Measurements from ENCODE around the gene PPP2R3A. TPM values are rescaled to one million over a fixed set of nuclear protein-coding genes. Genes with fewer than 3 reads are reported as not detected.

Gene PPP2R3A
- total and polyA plus RNA-seq, 8 donors, result 8.1 to 18.0 (median 14.1) TPM

DNA sequence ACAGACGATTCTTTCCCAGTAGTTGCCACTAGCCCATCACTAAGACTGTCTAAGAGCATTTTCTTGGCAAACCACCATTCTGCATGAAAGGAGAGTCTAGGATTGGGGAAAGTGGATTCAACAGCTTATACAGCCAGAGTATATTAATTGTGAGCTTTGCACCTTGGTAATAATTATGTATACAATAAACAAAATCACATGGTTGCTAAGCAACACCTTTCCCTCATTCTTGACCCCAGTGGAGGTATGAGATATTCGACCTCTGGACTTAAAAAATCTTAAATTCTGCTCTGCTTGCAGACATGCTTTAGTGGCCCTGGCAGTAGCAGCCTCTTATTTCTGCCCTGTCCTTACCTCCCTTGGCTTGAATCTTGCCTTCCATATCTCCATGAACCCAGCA lies 73.1 kb downstream of the PPP2R3A start:
- intact Hi-C loops (cut with DNase I), result no loop called here
- Histone ChIP-seq H3K36me3 (no peaks in the 10 kb centered on the region), H3K27ac (no peak overlapping the region), H3K9me3 (no peaks in the 10 kb centered on the region), H3K4me1 (no peaks in the 10 kb centered on the region), H3K4me3 (no peak overlapping the region), H3K27me3 (no peaks in the 10 kb centered on the region)
- TF ChIP-seq, protein P1, sequence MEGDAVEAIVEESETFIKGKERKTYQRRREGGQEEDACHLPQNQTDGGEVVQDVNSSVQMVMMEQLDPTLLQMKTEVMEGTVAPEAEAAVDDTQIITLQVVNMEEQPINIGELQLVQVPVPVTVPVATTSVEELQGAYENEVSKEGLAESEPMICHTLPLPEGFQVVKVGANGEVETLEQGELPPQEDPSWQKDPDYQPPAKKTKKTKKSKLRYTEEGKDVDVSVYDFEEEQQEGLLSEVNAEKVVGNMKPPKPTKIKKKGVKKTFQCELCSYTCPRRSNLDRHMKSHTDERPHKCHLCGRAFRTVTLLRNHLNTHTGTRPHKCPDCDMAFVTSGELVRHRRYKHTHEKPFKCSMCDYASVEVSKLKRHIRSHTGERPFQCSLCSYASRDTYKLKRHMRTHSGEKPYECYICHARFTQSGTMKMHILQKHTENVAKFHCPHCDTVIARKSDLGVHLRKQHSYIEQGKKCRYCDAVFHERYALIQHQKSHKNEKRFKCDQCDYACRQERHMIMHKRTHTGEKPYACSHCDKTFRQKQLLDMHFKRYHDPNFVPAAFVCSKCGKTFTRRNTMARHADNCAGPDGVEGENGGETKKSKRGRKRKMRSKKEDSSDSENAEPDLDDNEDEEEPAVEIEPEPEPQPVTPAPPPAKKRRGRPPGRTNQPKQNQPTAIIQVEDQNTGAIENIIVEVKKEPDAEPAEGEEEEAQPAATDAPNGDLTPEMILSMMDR (IDR thresholded peaks at IDR 0.05), result no peak
- DNase-seq (no peak), ATAC-seq (no peak)

DNA sequence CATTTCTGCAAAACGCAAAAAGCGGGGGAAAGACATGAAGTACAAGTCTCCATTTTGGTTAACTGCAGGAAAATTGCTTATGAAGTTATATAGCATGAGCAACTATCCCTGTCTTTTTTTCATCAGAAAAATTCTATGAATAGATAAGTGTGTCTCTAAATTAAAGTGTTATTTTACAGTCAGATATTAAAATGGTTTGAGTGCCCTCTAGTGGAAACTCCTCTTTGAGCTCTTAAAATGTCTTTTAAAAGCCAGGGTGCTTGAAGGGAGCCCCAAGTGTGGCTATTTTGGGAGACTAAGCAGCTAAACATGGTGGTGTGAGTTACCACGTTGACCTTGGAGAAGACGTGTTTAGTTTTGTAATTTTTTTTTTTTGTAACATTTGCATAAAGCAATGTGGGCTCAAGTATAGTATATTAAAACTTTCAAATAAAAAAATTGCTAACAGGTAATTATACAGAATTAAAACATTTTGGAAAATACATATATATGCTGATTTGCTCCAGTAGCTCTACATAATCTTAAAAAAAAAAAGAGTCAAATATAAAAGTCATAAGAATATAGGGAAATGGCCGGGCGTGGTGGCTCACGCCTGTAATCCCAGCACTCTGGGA lies 77.2 kb downstream of the PPP2R3A start:
- DNase-seq, result peak in 2 of 4 donors; percentile 42 to 56
- peaks cover 0 to 10% of the 10 kb centered on the region in 2 donors for H3K36me3 ChIP-seq
- peak; percentile 74 for ATAC-seq
- TF ChIP-seq, protein P1 (IDR thresholded peaks at IDR 0.05), result peak; percentile 22 to 51
- no peaks in the 10 kb centered on the region for H3K9me3 ChIP-seq
- no peak overlapping the region for H3K27ac ChIP-seq
- H3K4me1 ChIP-seq, result no peaks in the 10 kb centered on the region
- no peaks in the 10 kb centered on the region for H3K27me3 ChIP-seq
- intact Hi-C loops (cut with DNase I), result loop anchor here in 1 of 2 donors (5.0 kb wide), 1 partner anchor 125 kb away; no protein-coding TSS in a partner anchor
- H3K4me3 ChIP-seq, result no peak overlapping the region

- no peak for DNase-seq
- no peak for ATAC-seq
- Histone ChIP-seq H3K4me1 (no peaks in the 10 kb centered on the region), H3K27ac (no peak overlapping the region), H3K4me3 (no peak overlapping the region), H3K36me3 (peaks cover 0 to 10% of the 10 kb centered on the region in 2 donors), H3K27me3 (no peaks in the 10 kb centered on the region), H3K9me3 (no peaks in the 10 kb centered on the region)
- intact Hi-C loops (cut with DNase I), result loop anchor here in 1 of 2 donors (5.0 kb wide), 1 partner anchor 128 kb away; no protein-coding TSS in a partner anchor
- TF ChIP-seq, protein P1 (IDR thresholded peaks at IDR 0.05), result no peak
Measured at GRCh38 chr3:136044980-136045745, 79.6 kb downstream of the PPP2R3A start.

DNA sequence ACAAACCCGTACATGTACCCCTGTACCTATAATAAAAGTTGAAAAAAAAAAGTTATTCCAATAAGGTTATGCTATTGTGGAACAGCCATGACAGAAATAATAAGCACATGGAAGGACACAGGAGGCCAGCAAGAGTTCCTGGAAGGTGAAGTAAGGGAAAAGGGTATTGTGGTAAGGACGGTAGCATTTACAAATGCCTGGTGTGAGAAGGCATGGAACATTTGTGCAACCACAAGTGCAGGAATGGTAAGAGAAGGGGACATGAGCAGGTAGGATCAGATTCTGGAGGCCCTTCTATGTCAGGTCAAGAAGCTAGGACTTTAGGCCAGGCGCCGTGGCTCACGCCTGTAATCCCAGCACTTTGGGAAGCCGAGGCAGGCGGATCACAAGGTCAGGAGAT lies 82.5 kb downstream of the PPP2R3A start:
- H3K9me3 ChIP-seq, result no peaks in the 10 kb centered on the region
- no peak overlapping the region for H3K27ac ChIP-seq
- no peak overlapping the region for H3K4me3 ChIP-seq
- TF ChIP-seq, protein P1 (IDR thresholded peaks at IDR 0.05), result no peak
- no peaks in the 10 kb centered on the region for H3K4me1 ChIP-seq
- no peaks in the 10 kb centered on the region for H3K27me3 ChIP-seq
- DNase-seq (no peak), ATAC-seq (no peak)
- H3K36me3 ChIP-seq, result peaks cover 0 to 10% of the 10 kb centered on the region in 2 donors
- intact Hi-C loops (cut with DNase I), result no loop called here

- Histone ChIP-seq H3K27ac (no peak overlapping the region), H3K4me1 (no peaks in the 10 kb centered on the region), H3K4me3 (no peak overlapping the region), H3K27me3 (no peaks in the 10 kb centered on the region), H3K9me3 (no peaks in the 10 kb centered on the region), H3K36me3 (peaks cover 0 to 3% of the 10 kb centered on the region in 2 donors)
- DNase-seq (no peak), ATAC-seq (no peak)
- TF ChIP-seq, protein P1 (IDR thresholded peaks at IDR 0.05), result no peak
- intact Hi-C loops (cut with DNase I), result no loop called here
Measured at GRCh38 chr3:136050250-136050649, 84.7 kb downstream of the PPP2R3A start.

Measured in left lung (tissue), 10 donors.